ENCODE measurements around the gene TTLL5.

TTLL5 gene

DNA sequence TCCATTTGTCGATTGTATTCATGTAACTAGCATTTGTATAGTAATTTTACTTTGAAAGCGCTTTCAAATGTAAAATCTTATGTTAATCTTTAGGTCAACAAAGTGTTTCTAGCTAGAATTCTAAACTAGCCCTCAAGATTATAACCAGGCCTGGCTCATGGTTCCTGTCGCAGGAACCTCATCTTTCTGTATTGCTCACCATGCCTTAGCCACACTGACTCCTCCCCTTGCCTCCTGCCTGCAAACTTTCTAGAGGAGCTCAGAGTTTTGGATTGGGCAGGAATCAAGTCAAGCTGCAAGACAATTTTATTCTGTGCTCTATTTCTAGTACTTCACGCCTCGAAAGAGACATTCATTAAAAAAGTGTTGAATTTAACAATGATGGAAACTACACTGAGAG, 220.9 kb downstream of the TTLL5 start:
- H4K91ac ChIP-seq (ENCODE audit: low read length): no peak overlapping the region
- no peak overlapping the region for H2BK5ac ChIP-seq (ENCODE audit: low read depth, low read length, poor library complexity, severe bottlenecking)
- H3K9me3 ChIP-seq (ENCODE audit: control insufficient read depth, low read length): no peaks in the 10 kb centered on the region
- no peak overlapping the region for H3K27ac ChIP-seq (ENCODE audit: low read length, poor library complexity, severe bottlenecking)
- 100% methylated on average over 4 of the region's 5 CpGs for WGBS
- peaks cover 0 to 3% of the 10 kb centered on the region in 2 experiments for H3K36me3 ChIP-seq (ENCODE audit: control insufficient read depth in 1 of 2, insufficient read depth in 2 of 2, low read depth in 1 of 2, low read length in 2 of 2)
- no peak overlapping the region for H4K8ac ChIP-seq (ENCODE audit: low read length)
- H3K18ac ChIP-seq (ENCODE audit: low read depth in 1 of 2, low read length in 2 of 2): no peak overlapping the region
- no peak overlapping the region for H3K4me3 ChIP-seq (ENCODE audit: insufficient read depth in 1 of 2, low read depth in 1 of 2, low read length in 2 of 2)
- no peak overlapping the region for H2AK5ac ChIP-seq (ENCODE audit: low read length, severe bottlenecking)
- H2BK12ac ChIP-seq (ENCODE audit: low read length in 2 of 2): no peak overlapping the region
- no peaks in the 10 kb centered on the region for H3K27me3 ChIP-seq (ENCODE audit: control insufficient read depth in 1 of 2, insufficient read depth in 1 of 2, low read length in 2 of 2)
- no peaks in the 10 kb centered on the region for H3K79me1 ChIP-seq (replicated peaks; ENCODE audit: low read length, poor library complexity, severe bottlenecking)
- no peak overlapping the region for H3K14ac ChIP-seq (ENCODE audit: low read length in 2 of 2)
- H2AFZ ChIP-seq (ENCODE audit: low read depth, low read length): no peak overlapping the region
- peaks cover 5% of the 10 kb centered on the region for H3K4me1 ChIP-seq (ENCODE audit: control insufficient read depth, insufficient read depth, low read depth, low read length)
- H3K9ac ChIP-seq (ENCODE audit: low read length): no peak overlapping the region
- H3K4ac ChIP-seq (ENCODE audit: low read depth in 1 of 2, low read length in 2 of 2): no peak overlapping the region
- H2BK15ac ChIP-seq (ENCODE audit: low read depth, poor library complexity, severe bottlenecking): no peak overlapping the region
- no peak for DNase-seq
- H2BK120ac ChIP-seq (ENCODE audit: low read depth, low read length): no peak overlapping the region
- H3K4me2 ChIP-seq (ENCODE audit: low read length, poor library complexity, severe bottlenecking): no peak overlapping the region
- no peak overlapping the region for H3K23ac ChIP-seq (ENCODE audit: low read length in 2 of 2)

GRCh38 chr14:75884198-75884611, 223.2 kb downstream of the TTLL5 start:
- 71% methylated on average over 6 of the region's 6 CpGs for WGBS
- peak overlapping the region; percentile 27 for H3K9ac ChIP-seq (ENCODE audit: low read length)

GRCh38 chr14:75885829-75886228, 224.8 kb downstream of the TTLL5 start:
- no peak overlapping the region for H2AFZ ChIP-seq (ENCODE audit: low read depth, low read length)
- H4K8ac ChIP-seq (ENCODE audit: low read length): no peak overlapping the region
- no peak overlapping the region for H2BK120ac ChIP-seq (ENCODE audit: low read depth, low read length)
- peaks cover 5% of the 10 kb centered on the region for H3K4me1 ChIP-seq (ENCODE audit: control insufficient read depth, insufficient read depth, low read depth, low read length)
- no peak overlapping the region for H3K18ac ChIP-seq (ENCODE audit: low read depth in 1 of 2, low read length in 2 of 2)
- no peak overlapping the region for H3K4me2 ChIP-seq (ENCODE audit: low read length, poor library complexity, severe bottlenecking)
- 45% methylated on average over 2 of the region's 2 CpGs for WGBS
- H3K9ac ChIP-seq (ENCODE audit: low read length): peak overlapping the region; percentile 68
- peak; percentile 65 for DNase-seq
- H3K27me3 ChIP-seq (ENCODE audit: control insufficient read depth in 1 of 2, insufficient read depth in 1 of 2, low read length in 2 of 2): no peaks in the 10 kb centered on the region
- no peak overlapping the region for H2BK5ac ChIP-seq (ENCODE audit: low read depth, low read length, poor library complexity, severe bottlenecking)
- H2BK15ac ChIP-seq (ENCODE audit: low read depth, poor library complexity, severe bottlenecking): no peak overlapping the region
- no peak overlapping the region for H3K23ac ChIP-seq (ENCODE audit: low read length in 2 of 2)
- H3K36me3 ChIP-seq (ENCODE audit: control insufficient read depth in 1 of 2, insufficient read depth in 2 of 2, low read depth in 1 of 2, low read length in 2 of 2): peaks cover 0 to under 1% of the 10 kb centered on the region in 2 experiments
- no peaks in the 10 kb centered on the region for H3K9me3 ChIP-seq (ENCODE audit: control insufficient read depth, low read length)
- no peak overlapping the region for H3K4ac ChIP-seq (ENCODE audit: low read depth in 1 of 2, low read length in 2 of 2)
- H3K4me3 ChIP-seq (ENCODE audit: insufficient read depth in 1 of 2, low read depth in 1 of 2, low read length in 2 of 2): peak overlapping the region in 1 of 2 experiments; percentile 45
- H2BK12ac ChIP-seq (ENCODE audit: low read length in 2 of 2): no peak overlapping the region
- H3K14ac ChIP-seq (ENCODE audit: low read length in 2 of 2): no peak overlapping the region
- no peak overlapping the region for H4K91ac ChIP-seq (ENCODE audit: low read length)
- H3K79me1 ChIP-seq (replicated peaks; ENCODE audit: low read length, poor library complexity, severe bottlenecking): peaks cover 2% of the 10 kb centered on the region
- peak overlapping the region; percentile 54 for H3K27ac ChIP-seq (ENCODE audit: low read length, poor library complexity, severe bottlenecking)
- peak overlapping the region; percentile 64 for H2AK5ac ChIP-seq (ENCODE audit: low read length, severe bottlenecking)

More at GRCh38 chr14:75884198-75884611, 223.2 kb downstream of the TTLL5 start:
- no peaks in the 10 kb centered on the region for H3K9me3 ChIP-seq (ENCODE audit: control insufficient read depth, low read length)
- no peak overlapping the region for H2BK120ac ChIP-seq (ENCODE audit: low read depth, low read length)
- no peak overlapping the region for H4K8ac ChIP-seq (ENCODE audit: low read length)
- peaks cover 0 to 3% of the 10 kb centered on the region in 2 experiments for H3K36me3 ChIP-seq (ENCODE audit: control insufficient read depth in 1 of 2, insufficient read depth in 2 of 2, low read depth in 1 of 2, low read length in 2 of 2)
- H3K14ac ChIP-seq (ENCODE audit: low read length in 2 of 2): no peak overlapping the region
- H2BK12ac ChIP-seq (ENCODE audit: low read length in 2 of 2): no peak overlapping the region
- H2AK5ac ChIP-seq (ENCODE audit: low read length, severe bottlenecking): no peak overlapping the region
- peak overlapping the region; percentile 26 for H2BK5ac ChIP-seq (ENCODE audit: low read depth, low read length, poor library complexity, severe bottlenecking)
- H2BK15ac ChIP-seq (ENCODE audit: low read depth, poor library complexity, severe bottlenecking): no peak overlapping the region
- H3K27ac ChIP-seq (ENCODE audit: low read length, poor library complexity, severe bottlenecking): peak overlapping the region; percentile 85
- no peak overlapping the region for H3K23ac ChIP-seq (ENCODE audit: low read length in 2 of 2)
- H3K79me1 ChIP-seq (replicated peaks; ENCODE audit: low read length, poor library complexity, severe bottlenecking): peaks cover 2% of the 10 kb centered on the region
- H3K4me2 ChIP-seq (ENCODE audit: low read length, poor library complexity, severe bottlenecking): peak overlapping the region; percentile 19
- DNase-seq: peak; percentile 75
- no peak overlapping the region for H2AFZ ChIP-seq (ENCODE audit: low read depth, low read length)
- no peak overlapping the region for H3K4me3 ChIP-seq (ENCODE audit: insufficient read depth in 1 of 2, low read depth in 1 of 2, low read length in 2 of 2)
- no peak overlapping the region for H3K4ac ChIP-seq (ENCODE audit: low read depth in 1 of 2, low read length in 2 of 2)
- no peak overlapping the region for H3K18ac ChIP-seq (ENCODE audit: low read depth in 1 of 2, low read length in 2 of 2)
- H3K27me3 ChIP-seq (ENCODE audit: control insufficient read depth in 1 of 2, insufficient read depth in 1 of 2, low read length in 2 of 2): no peaks in the 10 kb centered on the region
- no peak overlapping the region for H4K91ac ChIP-seq (ENCODE audit: low read length)
- H3K4me1 ChIP-seq (ENCODE audit: control insufficient read depth, insufficient read depth, low read depth, low read length): peaks cover 5% of the 10 kb centered on the region

- no peak overlapping the region for H2AFZ ChIP-seq (ENCODE audit: low read depth, low read length)
- H2BK5ac ChIP-seq (ENCODE audit: low read depth, low read length, poor library complexity, severe bottlenecking): no peak overlapping the region
- peak overlapping the region; percentile 61 for H3K9ac ChIP-seq (ENCODE audit: low read length)
- peak overlapping the region in 1 of 2 experiments; percentile 45 for H3K4me3 ChIP-seq (ENCODE audit: insufficient read depth in 1 of 2, low read depth in 1 of 2, low read length in 2 of 2)
- H3K18ac ChIP-seq (ENCODE audit: low read depth in 1 of 2, low read length in 2 of 2): no peak overlapping the region
- H2BK120ac ChIP-seq (ENCODE audit: low read depth, low read length): no peak overlapping the region
- peak; percentile 32 for DNase-seq
- H2AK5ac ChIP-seq (ENCODE audit: low read length, severe bottlenecking): no peak overlapping the region
- H4K8ac ChIP-seq (ENCODE audit: low read length): no peak overlapping the region
- no peak overlapping the region for H3K14ac ChIP-seq (ENCODE audit: low read length in 2 of 2)
- no peaks in the 10 kb centered on the region for H3K27me3 ChIP-seq (ENCODE audit: control insufficient read depth in 1 of 2, insufficient read depth in 1 of 2, low read length in 2 of 2)
- peaks cover 5% of the 10 kb centered on the region for H3K79me1 ChIP-seq (replicated peaks; ENCODE audit: low read length, poor library complexity, severe bottlenecking)
- peaks cover 5% of the 10 kb centered on the region for H3K4me1 ChIP-seq (ENCODE audit: control insufficient read depth, insufficient read depth, low read depth, low read length)
- WGBS: 89% methylated on average over 3 of the region's 5 CpGs
- H3K9me3 ChIP-seq (ENCODE audit: control insufficient read depth, low read length): no peaks in the 10 kb centered on the region
- H3K27ac ChIP-seq (ENCODE audit: low read length, poor library complexity, severe bottlenecking): peak overlapping the region; percentile 54
- H3K23ac ChIP-seq (ENCODE audit: low read length in 2 of 2): no peak overlapping the region
- H2BK12ac ChIP-seq (ENCODE audit: low read length in 2 of 2): peak overlapping the region in 1 of 2 experiments; percentile 78
- H4K91ac ChIP-seq (ENCODE audit: low read length): no peak overlapping the region
- no peak overlapping the region for H3K4ac ChIP-seq (ENCODE audit: low read depth in 1 of 2, low read length in 2 of 2)
- no peak overlapping the region for H2BK15ac ChIP-seq (ENCODE audit: low read depth, poor library complexity, severe bottlenecking)
- peaks cover 0 to 3% of the 10 kb centered on the region in 2 experiments for H3K36me3 ChIP-seq (ENCODE audit: control insufficient read depth in 1 of 2, insufficient read depth in 2 of 2, low read depth in 1 of 2, low read length in 2 of 2)
- peak overlapping the region; percentile 37 for H3K4me2 ChIP-seq (ENCODE audit: low read length, poor library complexity, severe bottlenecking)
Measured at GRCh38 chr14:75886636-75887348, 225.7 kb downstream of the TTLL5 start.
